HepG2 (cell line): ENCODE measurements around the gene DDRGK1. TPM values are rescaled to one million over a fixed set of nuclear protein-coding genes. Genes with fewer than 3 reads are reported as not detected.
A peak's percentile ranks its signal among the peaks of the same experiment; 100 is the strongest.

Experiments used
- DPF2 ChIP-seq: sonication (generic); formaldehyde crosslinking; IDR thresholded peaks from 2 replicates; pipeline ENCODE4 v1.4.0; 2020; ENCODE audit warnings: mild to moderate bottlenecking, low read depth, missing genetic modification reagents, borderline replicate concordance
- ETV6 ChIP-seq: sonication (generic); formaldehyde crosslinking; conservative IDR thresholded peaks from 2 replicates; pipeline ENCODE4 v1.4.0; 2020; ENCODE audit warnings: missing genetic modification reagents
- HMGXB4 ChIP-seq, 2 experiments: sonication (generic) in 1 of 2; formaldehyde crosslinking in 1 of 2; IDR thresholded peaks; 2 replicates each; pipeline versions ENCODE4 v1.4.0 to v1.6.1; 2018 to 2020; ENCODE audit warnings: missing genetic modification reagents in 2 of 2, borderline replicate concordance in 1 of 2, low read depth in 1 of 2, mild to moderate bottlenecking in 1 of 2, missing biosample characterization in 1 of 2
- KAT8 ChIP-seq: IDR thresholded peaks from 2 replicates; pipeline ENCODE4 v1.6.1; 2016; ENCODE audit warnings: missing genetic modification reagents, missing compliant biosample characterization
- RERE ChIP-seq: IDR thresholded peaks from 2 replicates; pipeline ENCODE4 v1.6.1; 2016; ENCODE audit warnings: low read depth, missing genetic modification reagents, missing compliant biosample characterization
- SETDB1 ChIP-seq: sonication (generic); formaldehyde crosslinking; IDR thresholded peaks from 2 replicates; pipeline ENCODE4 v1.5.1; 2020; ENCODE audit warnings: missing genetic modification reagents, mild to moderate bottlenecking, borderline replicate concordance
- SYNCRIP ChIP-seq: fragments of 200-400 bp; formaldehyde crosslinking; IDR thresholded peaks from 2 replicates; pipeline ENCODE4 v1.6.1; 2018; ENCODE audit warnings: mild to moderate bottlenecking, low read depth, low read length; ENCODE audit not compliant: insufficient read depth
- ZFP41 ChIP-seq: sonication (generic); formaldehyde crosslinking; IDR thresholded peaks from 2 replicates; pipeline ENCODE4 v1.4.0; 2020; ENCODE audit warnings: mild to moderate bottlenecking, missing genetic modification reagents, borderline replicate concordance
- ZFP82 ChIP-seq: sonication (generic); formaldehyde crosslinking; IDR thresholded peaks from 2 replicates; pipeline ENCODE4 v1.5.1; 2020; ENCODE audit warnings: mild to moderate bottlenecking, missing genetic modification reagents, borderline replicate concordance
- ZNF124 ChIP-seq: sonication (generic); formaldehyde crosslinking; IDR thresholded peaks from 2 replicates; pipeline ENCODE4 v1.4.0; 2020; ENCODE audit warnings: missing genetic modification reagents
- ZNF18 ChIP-seq: sonication (generic); formaldehyde crosslinking; IDR thresholded peaks from 2 replicates; pipeline ENCODE4 v1.8.0; 2022; ENCODE audit warnings: mild to moderate bottlenecking, missing genetic modification reagents; ENCODE audit not compliant: insufficient replicate concordance
- ZNF44 ChIP-seq: sonication (generic); formaldehyde crosslinking; IDR thresholded peaks from 2 replicates; pipeline ENCODE4 v1.5.1; 2020; ENCODE audit warnings: mild to moderate bottlenecking, missing genetic modification reagents
- ZNF557 ChIP-seq: sonication (generic); formaldehyde crosslinking; IDR thresholded peaks from 2 replicates; pipeline ENCODE4 v1.4.0; 2020; ENCODE audit warnings: missing genetic modification reagents
- ZNF75D ChIP-seq: sonication (generic); formaldehyde crosslinking; IDR thresholded peaks from 2 replicates; pipeline ENCODE4 v1.8.1; 2023; ENCODE audit warnings: missing genetic modification reagents, mild to moderate bottlenecking, borderline replicate concordance
- polyA plus RNA-seq, 8 experiments: library from polyadenylated mRNA; depleted of rRNA in 3 of 8; stranded (reverse) in 7 of 8; unstranded in 1 of 8; fragments of >200 nt; fragmentation: Illumina TruSeq in 4 of 8; extraction: Trizol in 4 of 8; gene quantifications; 2 replicates each; pipeline versions ENCODE4 v1.2.1 to v1.2.3, GENCODE V29; 2011 to 2016; ENCODE audit warnings: low read depth in 4 of 8, missing spikeins in 1 of 8, mixed read lengths in 1 of 8; ENCODE audit not compliant: insufficient read depth in 1 of 8
- total RNA-seq, 5 experiments: library from RNA; depleted of rRNA; stranded (reverse); fragments of >200 nt; fragmentation: Illumina TruSeq; extraction: Trizol; gene quantifications; 2 replicates each; pipeline ENCODE4 v1.2.3, GENCODE V29; 2016; ENCODE audit warnings: low read depth in 1 of 5
- TF ChIP-seq, protein P1 (sequence below): sonication (generic); formaldehyde crosslinking; IDR thresholded peaks from 2 replicates; pipeline ENCODE4 v1.8.0; 2022; ENCODE audit warnings: mild to moderate bottlenecking, missing genetic modification reagents, moderate library complexity

Gene DDRGK1
- total and polyA plus RNA-seq, 2 of the 13 experiments (the other 11 are each of a cell fraction or from before 2014, with no cell fraction given) = 96.7 to 149 TPM

- TF ChIP-seq ZNF18 (CRISPR knock-in tag) (peak; percentile 10), ZNF44 (CRISPR knock-in tag) (no peak), ETV6 (CRISPR knock-in tag) (no peak), ZFP41 (CRISPR knock-in tag) (no peak), SETDB1 (CRISPR knock-in tag) (0 out of 2 replicates have a peak, but pooled peaks have one; percentile 47), HMGXB4 (CRISPR knock-in tag; IDR thresholded peaks at IDR 0.05; ENCODE audit: borderline replicate concordance in 1 of 2, low read depth in 1 of 2) (peak; percentile 19 to 36; a peak in 3 of 4 replicates), ZNF557 (CRISPR knock-in tag) (no peak), ZNF75D (CRISPR knock-in tag) (no peak), ZNF124 (CRISPR knock-in tag) (no peak), DPF2 (CRISPR knock-in tag) (no peak), KAT8 (CRISPR knock-in tag) (no peak), SYNCRIP (no peak), ZFP82 (CRISPR knock-in tag) (peak; percentile 81; the same call in 1 of the 2 replicates), RERE (0 out of 2 replicates have a peak, but pooled peaks have one; percentile 0)
- TF ChIP-seq, protein P1, sequence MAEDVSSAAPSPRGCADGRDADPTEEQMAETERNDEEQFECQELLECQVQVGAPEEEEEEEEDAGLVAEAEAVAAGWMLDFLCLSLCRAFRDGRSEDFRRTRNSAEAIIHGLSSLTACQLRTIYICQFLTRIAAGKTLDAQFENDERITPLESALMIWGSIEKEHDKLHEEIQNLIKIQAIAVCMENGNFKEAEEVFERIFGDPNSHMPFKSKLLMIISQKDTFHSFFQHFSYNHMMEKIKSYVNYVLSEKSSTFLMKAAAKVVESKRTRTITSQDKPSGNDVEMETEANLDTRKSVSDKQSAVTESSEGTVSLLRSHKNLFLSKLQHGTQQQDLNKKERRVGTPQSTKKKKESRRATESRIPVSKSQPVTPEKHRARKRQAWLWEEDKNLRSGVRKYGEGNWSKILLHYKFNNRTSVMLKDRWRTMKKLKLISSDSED = no peak; the same call in 1 of the 2 replicates
Observed at GRCh38 chr20:3203315-3204123, 963 bp downstream of the DDRGK1 start (continued).
